CD8-positive, alpha-beta memory T cell (primary cell): Measurements from ENCODE around the gene SOX6. TPM values are rescaled to one million over a fixed set of nuclear protein-coding genes. Genes with fewer than 3 reads are reported as not detected.

Experiments used
- CTCF ChIA-PET: fragments of 350-600 bp; sonication (Branson Sonifier 250); formaldehyde crosslinking; loops from one replicate; lab custom pipeline; 2021; ENCODE audit warnings: antibody characterized with exemption; lab: Charles Lee
- POLR2A ChIA-PET: fragments of 350-600 bp; sonication (Branson Sonifier 250); formaldehyde crosslinking; loops from one replicate; lab custom pipeline; 2021; ENCODE audit warnings: antibody characterized with exemption; lab: Charles Lee
- DNase-seq, 5 donors: peaks; one replicate each; pipeline versions ENCODE4 v3.0.0 to v3.0.0-alpha.2; 2020 to 2022; ENCODE audit warnings: mixed read lengths in 1 of 5
- H3K27ac ChIP-seq: one replicate; pipeline ENCODE4 v1.7.0; 2013; ENCODE audit warnings: low read depth, mild to moderate bottlenecking, low read length, moderate library complexity
- H3K27me3 ChIP-seq: 2 replicates; pipeline ENCODE4 v1.7.0; 2013; ENCODE audit warnings: low read length, mild to moderate bottlenecking; ENCODE audit not compliant: insufficient read depth, poor library complexity, severe bottlenecking
- H3K36me3 ChIP-seq: 2 replicates; pipeline ENCODE4 v1.7.0; 2013; ENCODE audit warnings: mild to moderate bottlenecking, low read length, moderate library complexity; ENCODE audit not compliant: insufficient read depth
- H3K4me1 ChIP-seq: 2 replicates; pipeline ENCODE4 v1.7.0; 2013; ENCODE audit warnings: mild to moderate bottlenecking, low read length, moderate library complexity; ENCODE audit not compliant: insufficient read depth
- H3K4me3 ChIP-seq: 2 replicates; pipeline ENCODE4 v1.7.0; 2013; ENCODE audit warnings: mild to moderate bottlenecking, low read length
- H3K9me3 ChIP-seq: 2 replicates; pipeline ENCODE4 v1.7.0; 2013; ENCODE audit warnings: mild to moderate bottlenecking, low read length
- H3K27ac Mint-ChIP-seq, 8 donors: one replicate each; pipeline ENCODE4 v1.8.0; 2020 to 2021; ENCODE audit warnings: mixed read lengths in 8 of 8, mild to moderate bottlenecking in 6 of 8, inconsistent platforms in 3 of 8, moderate library complexity in 3 of 8
- H3K27me3 Mint-ChIP-seq, 2 donors: one replicate each; pipeline ENCODE4 v1.8.0; 2020 to 2021; ENCODE audit warnings: mixed read lengths in 2 of 2, mild to moderate bottlenecking in 1 of 2, moderate library complexity in 1 of 2
- H3K36me3 Mint-ChIP-seq, 3 donors: one replicate each; pipeline ENCODE4 v1.8.0; 2020 to 2021; ENCODE audit warnings: mixed read lengths in 3 of 3, inconsistent platforms in 1 of 3, mild to moderate bottlenecking in 1 of 3
- H3K4me1 Mint-ChIP-seq, 3 donors: one replicate each; pipeline ENCODE4 v1.8.0; 2020 to 2021; ENCODE audit warnings: mixed read lengths in 3 of 3, inconsistent platforms in 1 of 3, mild to moderate bottlenecking in 1 of 3
- H3K4me3 Mint-ChIP-seq, 7 donors: one replicate each; pipeline ENCODE4 v1.8.0; 2020 to 2021; ENCODE audit warnings: mixed read lengths in 7 of 7, mild to moderate bottlenecking in 6 of 7, moderate library complexity in 4 of 7, inconsistent platforms in 2 of 7
- H3K9me3 Mint-ChIP-seq, 5 donors: one replicate each; pipeline ENCODE4 v1.8.0; 2020 to 2022; ENCODE audit warnings: mixed read lengths in 5 of 5, mild to moderate bottlenecking in 3 of 5, moderate library complexity in 2 of 5, inconsistent platforms in 1 of 5
- polyA plus RNA-seq: library from polyadenylated mRNA; unstranded; fragments of 300-500 nt; fragmentation: Illumina TruSeq; gene quantifications from one replicate; pipeline ENCODE4 v1.2.3, GENCODE V29; 2021
- total RNA-seq, 2 experiments: library from RNA; stranded (reverse); gene quantifications; one replicate each; pipeline ENCODE4 v1.2.3, GENCODE V29; 2021

SOX6 gene
- total and polyA plus RNA-seq, 3 experiments from 2014 or later, result not detected

GRCh38 chr11:16098526-16099205, 257.7 kb downstream of the SOX6 start:
- Mint-ChIP-seq H3K4me3 (no peak overlapping the region), H3K36me3 (no peaks in the 10 kb centered on the region), H3K9me3 (peaks cover 4 to 29% (median 11%) of the 10 kb centered on the region in 5 donors), H3K4me1 (no peaks in the 10 kb centered on the region), H3K27me3 (no peaks in the 10 kb centered on the region), H3K27ac (no peak overlapping the region)
- no peaks in the 10 kb centered on the region for H3K4me1 ChIP-seq
- POLR2A ChIA-PET, result no interaction called here
- no peaks in the 10 kb centered on the region for H3K27me3 ChIP-seq
- DNase-seq, result no peak
- H3K4me3 ChIP-seq, result no peak overlapping the region
- CTCF ChIA-PET, result no interaction called here
- no peak overlapping the region for H3K27ac ChIP-seq
- H3K9me3 ChIP-seq, result no peaks in the 10 kb centered on the region
- H3K36me3 ChIP-seq, result no peaks in the 10 kb centered on the region

DNA sequence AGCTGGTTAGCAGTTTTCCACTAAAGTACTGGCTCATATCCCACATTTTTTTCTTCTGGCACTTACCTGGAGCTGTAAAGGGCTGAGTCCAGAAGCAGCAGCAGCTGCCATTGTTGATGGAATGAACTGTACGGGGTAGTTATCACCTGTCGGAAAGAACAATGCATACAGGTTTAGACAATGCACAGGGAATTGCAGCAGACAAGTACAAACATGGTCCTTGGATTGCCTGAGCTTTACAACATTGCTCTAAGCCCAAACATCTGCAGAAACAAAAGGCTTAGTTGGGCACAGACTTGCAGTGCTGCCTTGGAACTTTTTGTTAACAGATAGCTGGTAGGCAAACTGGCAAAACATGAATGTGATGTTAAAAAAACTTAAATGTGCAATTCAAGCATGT, 258.8 kb downstream of the SOX6 start:
- Histone ChIP-seq H3K9me3 (no peaks in the 10 kb centered on the region), H3K36me3 (no peaks in the 10 kb centered on the region), H3K4me1 (no peaks in the 10 kb centered on the region), H3K27me3 (no peaks in the 10 kb centered on the region), H3K27ac (no peak overlapping the region), H3K4me3 (no peak overlapping the region)
- Mint-ChIP-seq H3K36me3 (no peaks in the 10 kb centered on the region), H3K9me3 (peaks cover 0 to 25% (median 11%) of the 10 kb centered on the region in 5 donors), H3K27ac (no peak overlapping the region), H3K27me3 (no peaks in the 10 kb centered on the region), H3K4me3 (no peak overlapping the region), H3K4me1 (no peaks in the 10 kb centered on the region)
- ChIA-PET CTCF (no interaction called here), POLR2A (no interaction called here)
- no peak for DNase-seq

- Histone ChIP-seq H3K4me1 (no peaks in the 10 kb centered on the region), H3K27me3 (no peaks in the 10 kb centered on the region), H3K27ac (no peak overlapping the region), H3K36me3 (no peaks in the 10 kb centered on the region), H3K4me3 (no peak overlapping the region), H3K9me3 (no peaks in the 10 kb centered on the region)
- H3K9me3 Mint-ChIP-seq, result peaks cover 0 to 35% (median 11%) of the 10 kb centered on the region in 5 donors
- no peak overlapping the region for H3K27ac Mint-ChIP-seq
- ChIA-PET POLR2A (no interaction called here), CTCF (no interaction called here)
- no peak overlapping the region for H3K4me3 Mint-ChIP-seq
- no peak for DNase-seq
- H3K4me1 Mint-ChIP-seq, result no peaks in the 10 kb centered on the region
- H3K27me3 Mint-ChIP-seq, result no peaks in the 10 kb centered on the region
- H3K36me3 Mint-ChIP-seq, result no peaks in the 10 kb centered on the region
Measured at GRCh38 chr11:16096336-16096735, 260.0 kb downstream of the SOX6 start.

GRCh38 chr11:16095756-16096155, 260.6 kb downstream of the SOX6 start:
- Histone ChIP-seq H3K27me3 (no peaks in the 10 kb centered on the region), H3K9me3 (no peaks in the 10 kb centered on the region), H3K36me3 (no peaks in the 10 kb centered on the region), H3K4me3 (no peak overlapping the region), H3K27ac (no peak overlapping the region), H3K4me1 (no peaks in the 10 kb centered on the region)
- no peak for DNase-seq
- Mint-ChIP-seq H3K27me3 (no peaks in the 10 kb centered on the region), H3K9me3 (peaks cover 0 to 38% (median 10%) of the 10 kb centered on the region in 5 donors), H3K4me3 (no peak overlapping the region), H3K36me3 (no peaks in the 10 kb centered on the region), H3K4me1 (no peaks in the 10 kb centered on the region), H3K27ac (no peak overlapping the region)
- POLR2A ChIA-PET, result no interaction called here
- CTCF ChIA-PET, result no interaction called here

- H3K9me3 ChIP-seq, result no peaks in the 10 kb centered on the region
- Mint-ChIP-seq H3K36me3 (no peaks in the 10 kb centered on the region), H3K9me3 (peaks cover 0 to 37% (median 2%) of the 10 kb centered on the region in 5 donors), H3K4me3 (no peak overlapping the region), H3K4me1 (no peaks in the 10 kb centered on the region), H3K27ac (no peak overlapping the region), H3K27me3 (no peaks in the 10 kb centered on the region)
- H3K27ac ChIP-seq, result no peak overlapping the region
- H3K27me3 ChIP-seq, result no peaks in the 10 kb centered on the region
- H3K4me1 ChIP-seq, result no peaks in the 10 kb centered on the region
- H3K4me3 ChIP-seq, result no peak overlapping the region
- DNase-seq, result no peak
- H3K36me3 ChIP-seq, result no peaks in the 10 kb centered on the region
- POLR2A ChIA-PET, result no interaction called here
- CTCF ChIA-PET, result no interaction called here
Measured at GRCh38 chr11:16093889-16094653, 262.3 kb downstream of the SOX6 start.

- ChIA-PET CTCF (no interaction called here), POLR2A (no interaction called here)
- DNase-seq, result no peak
- H3K4me1 ChIP-seq, result no peaks in the 10 kb centered on the region
- H3K4me3 ChIP-seq, result no peak overlapping the region
- H3K36me3 ChIP-seq, result no peaks in the 10 kb centered on the region
- H3K4me3 Mint-ChIP-seq, result no peak overlapping the region
- H3K9me3 Mint-ChIP-seq, result peaks cover 0 to 32% (median 2%) of the 10 kb centered on the region in 5 donors
- H3K27ac Mint-ChIP-seq, result no peak overlapping the region
- no peaks in the 10 kb centered on the region for H3K4me1 Mint-ChIP-seq
- H3K27me3 Mint-ChIP-seq, result no peaks in the 10 kb centered on the region
- no peaks in the 10 kb centered on the region for H3K27me3 ChIP-seq
- no peak overlapping the region for H3K27ac ChIP-seq
- H3K36me3 Mint-ChIP-seq, result no peaks in the 10 kb centered on the region
- H3K9me3 ChIP-seq, result no peaks in the 10 kb centered on the region
Measured at GRCh38 chr11:16091862-16092261, 264.5 kb downstream of the SOX6 start.

DNA sequence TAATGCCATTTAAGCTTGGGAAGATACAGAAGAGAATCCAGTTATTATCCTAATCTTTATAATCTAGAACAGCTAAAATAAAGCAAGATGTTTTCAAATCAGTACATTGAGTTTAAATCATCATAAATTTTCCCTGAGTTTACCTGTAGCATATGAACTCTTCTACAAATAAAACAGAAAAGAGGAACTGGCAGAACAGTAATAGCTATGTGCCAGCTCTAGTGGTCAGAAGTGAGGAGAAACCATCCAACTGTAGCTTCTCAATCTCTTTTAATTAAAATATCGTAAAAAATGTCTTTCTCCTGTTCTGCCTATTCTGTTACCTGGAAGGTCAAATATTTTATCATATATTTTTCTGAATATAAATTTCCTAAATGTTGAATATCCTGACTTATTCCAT, 266.9 kb downstream of the SOX6 start:
- ChIA-PET CTCF (no interaction called here), POLR2A (no interaction called here)
- H3K27ac Mint-ChIP-seq, result no peak overlapping the region

DNA sequence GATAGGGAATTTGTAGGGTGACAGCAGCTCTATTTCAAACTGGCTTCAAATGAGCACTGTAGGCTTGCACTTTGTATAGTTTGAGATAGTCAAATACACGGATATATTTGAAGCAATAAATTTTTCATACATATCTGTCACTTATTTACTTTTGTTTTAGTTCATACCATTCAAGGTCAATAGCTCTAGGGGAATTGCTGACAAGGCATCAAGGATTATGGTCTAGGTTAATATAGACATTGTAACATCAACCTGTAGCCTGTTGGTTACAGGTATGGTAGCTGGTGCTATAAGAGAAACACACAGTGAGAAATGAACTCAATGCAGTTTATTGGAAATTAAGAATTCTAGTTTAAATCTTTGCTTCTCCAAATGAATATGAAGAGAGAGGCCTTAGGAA, 267.6 kb downstream of the SOX6 start:
- no peaks in the 10 kb centered on the region for H3K9me3 ChIP-seq
- ChIA-PET POLR2A (no interaction called here), CTCF (no interaction called here)
- H3K9me3 Mint-ChIP-seq, result peaks cover 0 to 29% (median 3%) of the 10 kb centered on the region in 5 donors
- H3K4me3 Mint-ChIP-seq, result no peak overlapping the region
- no peaks in the 10 kb centered on the region for H3K27me3 Mint-ChIP-seq
- no peaks in the 10 kb centered on the region for H3K27me3 ChIP-seq
- H3K36me3 ChIP-seq, result no peaks in the 10 kb centered on the region
- H3K36me3 Mint-ChIP-seq, result no peaks in the 10 kb centered on the region
- H3K4me1 Mint-ChIP-seq, result no peaks in the 10 kb centered on the region
- DNase-seq, result no peak
- no peak overlapping the region for H3K27ac ChIP-seq
- no peak overlapping the region for H3K4me3 ChIP-seq
- H3K4me1 ChIP-seq, result no peaks in the 10 kb centered on the region
- H3K27ac Mint-ChIP-seq, result no peak overlapping the region

More for the DNA sequence above, 266.9 kb downstream of the SOX6 start:
- Histone ChIP-seq H3K4me3 (no peak overlapping the region), H3K9me3 (no peaks in the 10 kb centered on the region), H3K36me3 (no peaks in the 10 kb centered on the region), H3K4me1 (no peaks in the 10 kb centered on the region), H3K27me3 (no peaks in the 10 kb centered on the region), H3K27ac (no peak overlapping the region)
- Mint-ChIP-seq H3K36me3 (no peaks in the 10 kb centered on the region), H3K4me3 (no peak overlapping the region), H3K4me1 (no peaks in the 10 kb centered on the region), H3K9me3 (peaks cover 0 to 27% (median 2%) of the 10 kb centered on the region in 5 donors), H3K27me3 (no peaks in the 10 kb centered on the region)
- no peak for DNase-seq
